Spleen (tissue), 3 donors: ENCODE data around the gene ASZ1.

Source experiments
- POLR2A ChIP-seq, 3 donors: fragments of 450-650 bp; IDR thresholded peaks; one replicate each; pipeline ENCODE4 v1.5.1; 2017; ENCODE audit warnings: antibody characterized with exemption in 3 of 3, mild to moderate bottlenecking in 1 of 3
- POLR2AphosphoS5 ChIP-seq, 3 donors: sonication (generic); formaldehyde crosslinking; IDR thresholded peaks; one replicate each; pipeline ENCODE4 v1.5.1; 2017; ENCODE audit warnings: antibody characterized with exemption in 3 of 3

DNA sequence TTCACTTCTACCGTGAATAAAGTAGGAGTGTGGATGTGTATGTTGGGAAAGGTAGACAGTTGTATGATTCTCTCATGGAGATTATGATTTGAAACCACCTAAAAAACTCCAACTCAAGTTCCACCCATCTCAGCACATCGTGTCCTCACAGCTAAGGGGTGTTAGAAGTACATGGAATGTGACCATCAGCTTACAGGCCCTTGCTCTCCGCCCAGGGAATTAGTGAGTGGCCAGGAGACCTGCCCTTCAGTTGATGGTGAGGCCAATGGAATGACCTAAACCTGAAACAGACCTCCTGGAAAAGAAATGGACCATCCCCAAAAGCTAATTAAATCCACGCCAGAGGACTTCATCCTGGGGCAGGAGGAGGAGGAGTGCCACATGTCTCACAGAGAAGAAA is 102.3 kb downstream of the ASZ1 start:
- TF ChIP-seq POLR2A (IDR thresholded peaks at IDR 0.05): no peak
- TF ChIP-seq POLR2AphosphoS5 (IDR thresholded peaks at IDR 0.05): no peak
